Measurements from ENCODE around the gene CUEDC2.

CUEDC2 gene

DNA sequence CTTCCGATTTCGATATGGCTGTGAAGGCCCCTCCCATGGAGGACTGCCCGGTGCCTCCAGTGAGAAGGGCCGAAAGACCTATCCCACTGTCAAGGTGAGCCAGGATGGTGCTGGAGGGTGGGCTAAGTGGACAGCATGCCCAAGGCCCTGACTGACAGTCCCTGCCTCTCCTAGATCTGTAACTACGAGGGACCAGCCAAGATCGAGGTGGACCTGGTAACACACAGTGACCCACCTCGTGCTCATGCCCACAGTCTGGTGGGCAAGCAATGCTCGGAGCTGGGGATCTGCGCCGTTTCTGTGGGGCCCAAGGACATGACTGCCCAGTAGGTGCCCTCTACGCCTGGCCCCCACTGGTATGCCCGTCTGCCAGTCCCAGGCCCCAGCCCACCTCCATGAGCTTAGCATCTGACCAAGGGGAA is 35.6 kb downstream of the CUEDC2 start:
- DNase-seq (ENCODE audit: low read depth): no peak

DNA sequence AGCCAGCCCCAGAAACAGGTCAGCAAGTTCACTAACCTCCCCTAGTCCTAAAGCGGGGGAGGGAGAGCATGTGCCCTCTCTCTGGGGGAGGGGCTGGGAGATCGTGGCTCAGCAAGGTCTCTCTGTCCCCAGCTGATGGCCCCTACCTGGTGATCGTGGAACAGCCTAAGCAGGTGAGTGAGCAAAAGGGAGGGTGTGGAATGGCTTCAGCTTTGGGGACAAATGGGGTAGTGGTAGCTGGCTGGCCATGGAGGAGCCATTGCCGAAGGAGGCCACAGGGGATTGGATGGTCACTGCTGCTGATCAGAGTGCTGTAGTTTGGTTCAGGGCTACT is 36.1 kb downstream of the CUEDC2 start:
- DNase-seq (ENCODE audit: low read depth): no peak

GRCh38 chr10:102395400-102396316 is 36.7 kb downstream of the CUEDC2 start, which contains the start of gene NFKB2:
TSS of gene NFKB2 (plus strand) at chr10:102395705. CDS start at chr10:102395960, 255 bp downstream.
- DNase-seq (ENCODE audit: low read depth): peak; percentile 88

GRCh38 chr10:102394801-102395399 is 37.5 kb downstream of the CUEDC2 start:
- DNase-seq (ENCODE audit: low read depth): peak; percentile 55

DNA sequence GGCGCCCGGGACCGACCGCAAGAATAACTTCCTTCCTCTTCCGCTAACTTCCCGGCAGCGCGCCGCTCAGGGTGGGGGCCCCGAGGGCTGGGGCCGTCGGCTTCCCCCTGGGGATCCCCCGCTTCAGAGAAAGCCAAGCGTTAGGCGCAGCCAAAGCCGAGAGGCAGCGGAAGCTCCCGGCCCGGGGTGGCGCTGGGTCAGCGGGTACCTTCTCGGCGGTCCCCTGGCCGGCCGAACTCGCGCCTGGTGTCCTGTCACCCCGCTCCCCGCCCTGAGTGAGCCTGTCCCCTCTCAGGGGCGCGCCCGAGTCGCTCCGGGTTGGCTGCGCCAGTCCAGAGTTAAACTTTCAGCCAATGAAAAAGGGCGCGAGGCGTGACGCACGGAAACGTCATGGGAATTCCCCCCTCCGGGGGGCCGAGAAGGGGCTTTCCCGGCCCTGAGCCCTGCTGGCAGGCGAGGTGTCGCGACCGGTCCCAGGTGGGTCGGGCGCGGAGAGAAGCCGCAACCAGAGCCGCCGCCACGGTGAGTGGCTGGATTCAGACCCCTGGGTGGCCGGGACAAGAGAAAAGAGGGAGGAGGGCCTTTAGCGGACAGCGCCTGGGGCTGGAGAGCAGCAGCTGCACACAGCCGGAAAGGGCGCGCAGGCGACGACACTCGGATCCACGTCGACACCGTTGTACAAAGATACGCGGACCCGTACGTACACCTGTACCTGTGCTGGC is 38.1 kb downstream of the CUEDC2 start:
- DNase-seq (ENCODE audit: low read depth): peak; percentile 99

- DNase-seq (ENCODE audit: low read depth): no peak
Measured at GRCh38 chr10:102393411-102394078, 38.8 kb downstream of the CUEDC2 start.

DNA sequence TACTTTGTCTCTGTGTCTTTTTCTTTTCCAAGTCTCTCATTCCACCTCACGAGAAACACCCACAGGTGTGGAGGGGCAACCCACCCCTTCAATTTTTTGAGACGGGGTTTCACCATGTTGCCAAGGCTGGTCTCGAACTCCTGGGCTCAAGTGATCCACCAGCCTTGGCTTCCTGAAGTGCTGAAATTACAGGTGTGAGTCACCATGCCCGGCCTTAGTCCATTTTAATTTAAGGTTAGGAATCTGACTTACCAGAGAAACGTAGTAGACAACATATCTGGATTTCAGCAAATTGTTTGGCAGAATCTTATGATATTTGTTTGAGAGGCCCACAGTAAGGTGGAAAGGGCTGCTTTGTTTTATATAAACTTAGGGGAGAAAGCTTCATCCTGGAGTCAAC is 40.1 kb downstream of the CUEDC2 start:
- DNase-seq (ENCODE audit: low read depth): no peak

GRCh38 chr10:102389894-102390293 is 42.5 kb downstream of the CUEDC2 start:
- no peak for DNase-seq (ENCODE audit: low read depth)

- DNase-seq (ENCODE audit: low read depth): no peak
Measured at GRCh38 chr10:102384606-102385429, 47.6 kb downstream of the CUEDC2 start.

GRCh38 chr10:102384053-102384452 is 48.3 kb downstream of the CUEDC2 start:
- DNase-seq (ENCODE audit: low read depth): no peak

DNA sequence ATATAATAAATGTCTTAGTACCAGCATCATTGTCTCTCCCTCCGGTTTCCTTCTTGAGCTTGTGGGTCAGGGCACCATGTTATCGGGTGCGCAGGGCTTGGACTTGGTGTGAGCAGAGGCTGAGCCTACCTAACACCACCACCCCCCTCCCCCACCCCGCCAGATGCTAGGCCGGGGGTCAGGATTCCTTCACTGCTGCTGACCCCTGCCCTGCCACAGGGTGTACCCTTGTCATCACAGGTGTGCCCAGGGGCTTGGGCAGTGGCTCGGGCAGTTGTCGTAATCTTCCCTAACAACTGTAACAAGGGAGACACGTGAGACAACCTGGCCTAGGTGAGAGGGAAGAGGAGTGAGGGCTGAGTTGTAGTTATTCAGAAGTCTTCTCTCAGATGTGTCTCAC is 49.5 kb downstream of the CUEDC2 start:
- DNase-seq (ENCODE audit: low read depth): no peak

DNA sequence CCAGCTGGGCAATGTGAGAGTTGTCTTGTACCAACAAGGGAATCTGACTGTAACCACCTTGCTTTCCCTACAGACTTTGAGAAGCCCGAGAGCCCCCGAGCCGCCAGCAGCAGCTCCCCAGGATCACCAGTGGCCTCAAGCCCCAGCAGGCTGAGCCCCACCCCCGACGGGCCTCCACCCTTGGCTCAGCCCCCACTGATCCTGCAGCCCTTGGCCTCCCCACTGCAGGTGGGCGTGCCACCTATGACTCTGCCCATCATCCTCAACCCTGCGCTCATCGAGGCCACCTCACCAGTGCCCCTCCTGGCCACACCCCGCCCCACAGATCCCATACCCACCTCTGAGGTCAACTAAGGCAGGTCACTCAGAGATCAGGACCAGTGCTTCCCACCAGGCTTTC is 50.4 kb downstream of the CUEDC2 start:
- DNase-seq (ENCODE audit: low read depth): no peak

DNA sequence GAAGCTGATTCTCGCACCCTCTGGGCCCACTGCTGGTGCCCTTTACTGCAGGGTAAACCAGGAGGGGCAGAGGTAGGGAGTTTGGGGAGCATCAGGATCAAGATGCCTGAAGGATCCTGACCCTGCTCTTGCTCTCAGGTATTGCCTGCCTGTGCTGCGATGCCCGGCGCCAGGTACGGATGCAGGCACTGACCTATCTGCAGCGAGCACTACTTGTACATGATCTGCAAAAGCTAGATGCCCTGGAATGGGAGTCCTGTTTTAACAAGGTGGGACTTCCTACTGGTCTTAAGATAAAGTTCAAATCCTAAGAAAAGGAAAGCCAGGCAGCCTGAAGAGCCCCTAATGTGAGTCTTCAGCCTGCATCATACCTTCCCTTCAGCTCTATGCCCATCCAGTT is 53.0 kb downstream of the CUEDC2 start:
- no peak for DNase-seq (ENCODE audit: low read depth)

GRCh38 chr10:102376901-102377300 is 55.5 kb downstream of the CUEDC2 start:
- no peak for DNase-seq (ENCODE audit: low read depth)

DNA sequence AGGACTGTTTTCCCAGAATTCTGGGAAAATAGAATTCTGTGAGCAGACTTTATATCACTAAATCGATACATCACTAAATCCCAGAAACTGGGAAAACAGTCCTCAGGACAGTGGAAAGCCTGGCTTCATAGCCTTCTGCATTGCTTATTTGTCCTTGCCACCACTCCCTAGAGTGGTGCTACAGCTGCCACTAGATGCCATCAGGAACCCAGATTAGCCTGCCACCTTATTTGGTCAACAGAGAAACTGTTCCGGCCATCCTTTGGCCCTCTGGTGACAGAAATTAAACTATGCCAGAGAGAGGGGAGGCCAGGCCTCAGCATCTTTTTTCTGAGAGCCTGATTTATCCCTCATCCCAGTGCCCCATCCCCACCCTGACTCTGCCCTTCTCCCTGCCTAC is 56.5 kb downstream of the CUEDC2 start:
- no peak for DNase-seq (ENCODE audit: low read depth)

- DNase-seq (ENCODE audit: low read depth): no peak
Measured at GRCh38 chr10:102375250-102375649, 57.1 kb downstream of the CUEDC2 start.
